AML-193 (cell line): ENCODE measurements around the gene KRTAP16-1.
A peak's percentile ranks its signal among the peaks of the same experiment; 100 is the strongest.
"Not testable (repeated sequence)": the region's sequence is repeated elsewhere in the genome, so short reads cannot be mapped to it uniquely, and the experiment has no call there.

Source experiments
- DNase-seq, 2 experiments: peaks; one replicate each; lab custom pipeline; 2025; lab: John Stamatoyannopoulos, UW

The KRTAP16-1 gene

DNA sequence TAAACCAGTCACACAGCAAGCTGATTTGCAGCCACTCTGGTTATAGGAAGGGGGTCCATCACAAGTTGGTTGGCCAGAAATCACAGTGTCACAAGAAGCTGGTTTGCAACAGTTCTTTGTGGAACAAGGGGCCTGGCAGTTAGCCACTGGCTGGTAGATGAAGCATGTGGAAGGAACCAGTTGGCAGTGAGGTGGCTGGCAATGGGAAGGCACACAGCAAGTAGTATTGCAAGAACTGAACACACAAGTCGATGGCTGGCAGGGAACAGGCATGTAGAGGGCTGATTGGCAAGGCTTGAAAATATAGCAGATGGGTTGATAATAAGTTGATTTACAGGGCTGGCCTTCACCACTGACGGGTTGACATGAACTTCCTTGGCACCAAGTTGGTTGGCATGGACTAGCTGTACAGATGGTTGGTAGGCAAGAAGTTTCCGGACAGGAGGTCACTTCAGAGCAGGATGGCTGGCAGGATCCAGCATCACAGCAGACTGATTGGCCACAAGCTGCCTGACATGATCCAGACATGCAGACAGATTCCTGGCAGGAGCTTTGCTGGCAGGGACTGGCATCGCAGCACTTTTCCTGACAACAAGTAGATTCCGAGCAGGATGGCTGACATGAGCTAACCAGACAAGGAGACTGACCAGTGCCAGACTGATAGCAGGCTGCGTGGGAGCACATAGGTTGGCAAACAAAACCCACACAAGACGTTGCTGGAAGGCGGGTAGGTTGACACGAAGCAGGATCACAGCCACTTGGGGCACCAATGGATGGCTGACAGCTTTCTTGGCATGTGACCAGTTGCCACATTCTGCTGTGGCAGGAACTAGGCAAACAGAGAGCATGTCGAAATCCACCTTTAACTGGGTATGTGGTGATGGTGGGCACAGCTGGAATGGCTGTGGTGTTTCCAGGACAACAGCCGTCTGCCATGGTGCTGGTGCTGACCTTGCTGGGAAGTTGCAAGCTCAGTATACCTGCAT, 6.9 kb downstream of the KRTAP16-1 start, which contains the start of gene KRTAP29-1:
KRTAP29-1 (minus strand) TSS at position 936 of the 986 bp plus-strand sequence; CDS start at position 936, 0 bp downstream.
- DNase-seq: peak; percentile 82 to 84

GRCh38 chr17:41301204-41301790, 7.8 kb downstream of the KRTAP16-1 start:
- DNase-seq: no peak

DNA sequence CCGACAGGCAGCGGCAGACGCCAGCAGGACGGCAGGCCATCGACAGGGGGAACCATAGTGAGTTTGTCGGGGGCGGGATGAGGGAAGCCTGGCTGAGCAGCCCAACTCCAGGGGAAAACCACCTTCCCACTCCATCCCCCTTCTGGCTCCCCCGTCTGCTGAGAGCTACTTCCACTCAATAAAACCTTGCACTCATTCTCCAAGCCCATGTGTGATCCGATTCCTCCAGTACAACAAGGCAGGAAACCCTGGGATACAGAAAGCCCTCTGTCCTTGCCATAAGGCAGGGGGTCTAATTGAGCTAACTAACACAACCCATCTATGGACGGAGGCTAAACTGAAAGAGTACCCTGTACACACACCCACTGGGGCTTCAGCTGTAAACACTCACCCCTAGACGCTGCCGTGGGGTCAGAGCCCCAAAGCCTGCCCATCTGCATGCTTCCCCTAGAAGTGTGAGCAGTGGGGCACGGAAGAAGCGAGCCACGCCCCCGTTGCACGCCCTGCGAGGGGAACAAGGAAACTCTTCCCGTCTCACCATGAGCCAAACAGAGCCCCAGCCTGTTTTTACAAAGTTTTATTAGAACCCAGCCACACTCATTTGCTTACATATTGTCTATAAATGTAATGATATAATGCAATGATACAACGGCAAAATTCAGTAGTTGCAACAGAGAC, 10.5 kb downstream of the KRTAP16-1 start:
- DNase-seq: no peak

GRCh38 chr17:41296846-41297245, 12.3 kb downstream of the KRTAP16-1 start:
- no peak for DNase-seq

- DNase-seq: no peak
Observed at GRCh38 chr17:41294016-41294415, 15.1 kb downstream of the KRTAP16-1 start.

- DNase-seq: no peak
Observed at GRCh38 chr17:41287050-41287449, 22.1 kb downstream of the KRTAP16-1 start.

GRCh38 chr17:41284546-41284945, 24.6 kb downstream of the KRTAP16-1 start:
- peak; percentile 96 for DNase-seq

DNA sequence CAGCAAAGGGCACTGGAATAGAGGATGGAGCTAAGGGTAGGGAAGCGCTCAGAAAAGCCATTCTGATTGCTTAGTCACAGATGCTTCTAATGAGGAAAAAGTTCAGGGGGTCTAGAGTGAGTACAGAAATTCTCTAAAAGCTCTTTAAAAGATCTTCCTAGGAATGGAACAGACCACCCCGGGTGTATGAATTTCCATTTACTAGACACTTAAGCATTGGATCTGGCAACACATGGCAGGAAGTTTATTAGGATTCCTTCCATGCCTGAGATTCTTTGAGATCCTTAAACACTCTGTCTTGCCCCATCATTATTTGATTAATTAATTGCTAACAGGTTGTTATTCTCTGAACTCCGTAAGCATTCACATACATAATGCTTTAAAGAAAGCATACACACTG, 25.1 kb downstream of the KRTAP16-1 start:
- no peak for DNase-seq

DNA sequence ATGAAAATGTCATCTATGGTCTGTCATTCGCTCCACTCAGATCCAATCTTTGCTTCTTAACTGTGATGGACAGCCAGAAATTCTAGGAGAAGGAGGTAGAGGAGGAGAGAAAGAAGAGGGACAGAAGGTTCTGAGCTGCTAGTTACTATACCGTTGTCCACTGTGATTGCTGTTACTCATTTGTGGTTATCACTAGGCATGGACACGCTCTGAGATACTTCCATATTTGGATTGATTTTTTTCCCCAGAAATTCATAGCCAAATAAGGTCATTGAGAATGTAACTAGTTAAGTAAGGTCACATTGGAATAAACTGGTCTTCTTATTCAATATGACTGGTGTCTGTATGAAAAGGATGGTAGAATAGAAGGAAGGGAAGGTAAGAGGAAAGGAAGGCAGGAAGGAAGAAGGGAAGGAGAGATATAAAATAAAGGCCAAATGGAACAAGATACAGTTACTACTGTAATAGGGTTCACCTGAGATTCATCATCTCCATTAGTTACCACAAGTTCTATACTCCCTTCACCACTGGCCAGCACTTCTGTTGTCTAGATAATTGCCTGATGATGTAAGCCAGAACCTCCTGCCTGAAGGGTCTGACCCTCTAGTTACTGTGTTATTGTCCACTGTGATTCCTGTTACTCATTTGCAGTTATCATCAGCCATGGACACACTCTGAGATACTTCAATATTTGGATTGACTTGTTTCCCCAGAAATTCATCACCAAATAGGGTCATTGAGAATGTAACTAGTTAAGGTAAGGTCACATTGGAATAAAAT, 30.7 kb downstream of the KRTAP16-1 start:
- no peak for DNase-seq

GRCh38 chr17:41275648-41276190, 33.4 kb downstream of the KRTAP16-1 start, which contains the start of gene KRTAP9-7:
TSS of gene KRTAP9-7 (plus strand) at chr17:41275698. CDS start at chr17:41275698, 0 bp downstream.
- DNase-seq: not testable (repeated sequence)

DNA sequence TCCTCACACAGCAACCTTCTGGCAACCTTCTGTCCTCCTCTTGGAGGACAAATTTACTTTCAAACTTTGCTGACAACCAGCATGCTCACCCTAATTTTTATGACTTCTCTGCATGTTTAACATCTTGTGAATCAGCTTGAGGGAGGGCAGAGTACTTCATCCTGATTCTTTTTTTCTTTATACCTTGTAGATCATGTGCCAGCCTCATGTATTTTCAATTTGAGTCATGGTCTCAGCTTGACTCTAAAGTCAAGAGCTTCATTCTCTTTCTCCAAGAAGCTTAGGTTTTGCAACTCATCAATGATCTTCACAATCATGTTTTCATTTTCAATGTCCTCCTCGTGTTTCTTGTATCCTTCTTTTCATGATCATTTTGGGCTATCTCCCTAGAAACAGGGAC, 37.3 kb downstream of the KRTAP16-1 start:
- no peak for DNase-seq

DNA sequence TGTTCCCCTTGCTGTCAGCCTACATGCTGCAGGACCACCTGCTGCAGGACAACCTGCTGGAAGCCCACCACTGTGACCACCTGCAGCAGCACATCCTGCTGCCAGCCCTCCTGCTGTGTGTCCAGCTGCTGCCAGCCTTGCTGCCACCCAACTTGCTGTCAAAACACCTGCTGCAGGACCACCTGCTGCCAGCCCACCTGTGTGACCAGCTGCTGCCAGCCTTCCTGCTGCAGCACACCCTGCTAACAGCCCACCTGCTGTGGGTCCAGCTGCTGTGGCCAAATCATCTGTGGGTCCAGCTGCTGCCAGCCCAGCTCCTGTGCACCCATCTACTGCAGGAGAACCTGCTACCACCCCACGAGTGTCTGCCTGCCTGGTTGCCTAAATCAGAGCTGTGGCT, 37.8 kb downstream of the KRTAP16-1 start:
- DNase-seq: not testable (repeated sequence)

- DNase-seq: no peak
Observed at GRCh38 chr17:41267711-41268110, 41.4 kb downstream of the KRTAP16-1 start.

DNA sequence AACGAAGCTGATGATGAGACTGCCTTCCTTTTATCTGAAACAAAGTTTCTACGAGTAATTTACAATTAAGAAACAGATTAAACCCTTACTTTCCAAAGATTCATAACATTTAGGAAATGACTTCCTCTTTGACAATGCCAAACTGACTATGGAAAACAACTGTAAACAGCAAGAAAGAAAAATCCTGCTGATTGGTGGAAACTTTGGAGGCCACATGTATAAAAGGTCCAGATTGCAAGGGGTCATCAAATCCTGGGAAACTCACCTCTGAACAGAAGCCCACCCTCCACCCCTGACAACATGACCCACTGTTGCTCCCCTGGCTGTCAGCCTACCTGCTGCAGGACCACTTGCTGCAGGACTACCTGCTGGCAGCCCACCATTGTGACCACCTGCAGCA, 44.0 kb downstream of the KRTAP16-1 start, which contains the start of gene KRTAP9-6:
KRTAP9-6 (plus strand) TSS at position 301 of the 400 bp plus-strand sequence; CDS start at position 301, 0 bp downstream.
- no peak for DNase-seq

DNA sequence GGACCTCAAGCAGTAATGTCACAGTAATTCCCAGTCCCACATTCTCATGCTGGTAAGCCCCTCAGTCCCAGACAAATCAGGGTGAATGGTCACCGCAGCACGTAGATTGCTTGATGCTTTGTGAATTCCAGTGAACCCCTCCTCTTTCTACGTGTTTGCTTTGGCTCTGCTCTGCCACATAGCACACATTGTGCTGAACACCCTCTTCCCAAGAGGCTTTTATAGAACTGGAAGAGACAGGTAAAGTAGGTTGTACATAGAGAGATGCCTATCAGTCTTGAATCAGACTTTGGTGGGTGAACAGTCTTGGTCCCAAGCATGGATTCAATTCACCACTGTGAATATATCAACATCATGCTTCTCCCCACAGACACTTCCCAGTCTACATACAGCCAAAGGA, 44.5 kb downstream of the KRTAP16-1 start:
- no peak for DNase-seq

- DNase-seq: no peak
Observed at GRCh38 chr17:41263212-41263611, 45.9 kb downstream of the KRTAP16-1 start.

DNA sequence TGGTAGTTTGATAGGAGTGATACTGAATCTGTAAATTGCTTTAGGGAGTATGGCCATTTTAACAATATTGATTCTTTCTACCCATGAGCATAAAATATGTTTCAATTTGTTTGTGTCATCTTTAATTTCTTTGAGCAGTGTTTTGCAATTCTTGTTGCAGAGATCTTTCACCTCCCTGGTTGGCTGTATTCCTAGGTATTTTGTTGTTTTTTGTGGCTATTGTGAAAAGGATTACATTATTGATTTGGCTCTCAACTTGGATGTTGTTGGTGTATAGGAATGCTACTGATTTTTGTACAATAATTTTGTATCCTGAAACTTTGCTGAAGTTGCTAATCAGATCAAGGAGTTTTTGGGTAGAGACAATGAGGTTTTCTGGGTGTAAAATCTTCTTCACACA, 50.7 kb downstream of the KRTAP16-1 start:
- no peak for DNase-seq
